ENCODE results near the gene ADCY9.
"Not testable (repeated sequence)": the region's sequence is repeated elsewhere in the genome, so short reads cannot be mapped to it uniquely, and the experiment has no call there.

Gene ADCY9

GRCh38 chr16:3983081-3983520, 133.1 kb downstream of the ADCY9 start:
- in situ Hi-C loops (cut with HindIII; ENCODE audit: low sequenced_read_pairs): no loop called here

- in situ Hi-C loops (cut with HindIII; ENCODE audit: low sequenced_read_pairs): no loop called here
Measured at GRCh38 chr16:3982216-3982615, 134.0 kb downstream of the ADCY9 start.

GRCh38 chr16:3980253-3981111, 135.8 kb downstream of the ADCY9 start:
- in situ Hi-C loops (cut with HindIII; ENCODE audit: low sequenced_read_pairs): no loop called here

- in situ Hi-C loops (cut with HindIII; ENCODE audit: low sequenced_read_pairs): no loop called here
Measured at GRCh38 chr16:3979518-3979917, 136.7 kb downstream of the ADCY9 start.

- in situ Hi-C loops (cut with HindIII; ENCODE audit: low sequenced_read_pairs): no loop called here
Measured at GRCh38 chr16:3979070-3979469, 137.2 kb downstream of the ADCY9 start.

- in situ Hi-C loops (cut with HindIII; ENCODE audit: low sequenced_read_pairs): no loop called here
Measured at GRCh38 chr16:3977376-3977775, 138.9 kb downstream of the ADCY9 start.

GRCh38 chr16:3974751-3975150, 141.5 kb downstream of the ADCY9 start:
- in situ Hi-C loops (cut with HindIII; ENCODE audit: low sequenced_read_pairs): no loop called here

- in situ Hi-C loops (cut with HindIII; ENCODE audit: low sequenced_read_pairs): no loop called here
Measured at GRCh38 chr16:3971706-3972105, 144.5 kb downstream of the ADCY9 start.

GRCh38 chr16:3971261-3971660, 145.0 kb downstream of the ADCY9 start:
- in situ Hi-C loops (cut with HindIII; ENCODE audit: low sequenced_read_pairs): no loop called here

GRCh38 chr16:3968551-3968950, 147.7 kb downstream of the ADCY9 start:
- in situ Hi-C loops (cut with HindIII; ENCODE audit: low sequenced_read_pairs): no loop called here

GRCh38 chr16:3966681-3967080, 149.6 kb downstream of the ADCY9 start:
- in situ Hi-C loops (cut with HindIII; ENCODE audit: low sequenced_read_pairs): no loop called here

- in situ Hi-C loops (cut with HindIII; ENCODE audit: low sequenced_read_pairs): no loop called here
Measured at GRCh38 chr16:3965781-3966582, 150.3 kb downstream of the ADCY9 start.

- in situ Hi-C loops (cut with HindIII; ENCODE audit: low sequenced_read_pairs): no loop called here
Measured at GRCh38 chr16:3965306-3965705, 150.9 kb downstream of the ADCY9 start.

- in situ Hi-C loops (cut with HindIII; ENCODE audit: low sequenced_read_pairs): no loop called here
Measured at GRCh38 chr16:3964686-3965290, 151.5 kb downstream of the ADCY9 start.

- in situ Hi-C loops (cut with HindIII; ENCODE audit: low sequenced_read_pairs): no loop called here
Measured at GRCh38 chr16:3963886-3964685, 152.2 kb downstream of the ADCY9 start.

- in situ Hi-C loops (cut with HindIII; ENCODE audit: low sequenced_read_pairs): no loop called here
Measured at GRCh38 chr16:3963203-3963602, 153.0 kb downstream of the ADCY9 start.

- in situ Hi-C loops (cut with HindIII; ENCODE audit: low sequenced_read_pairs): no loop called here
Measured at GRCh38 chr16:3961449-3961849, 154.8 kb downstream of the ADCY9 start.

GRCh38 chr16:3959926-3960590, 156.2 kb downstream of the ADCY9 start:
- in situ Hi-C loops (cut with HindIII; ENCODE audit: low sequenced_read_pairs): not testable (repeated sequence)

GRCh38 chr16:3959148-3959547, 157.1 kb downstream of the ADCY9 start:
- in situ Hi-C loops (cut with HindIII; ENCODE audit: low sequenced_read_pairs): no loop called here

- in situ Hi-C loops (cut with HindIII; ENCODE audit: low sequenced_read_pairs): no loop called here
Measured at GRCh38 chr16:3957344-3957980, 158.8 kb downstream of the ADCY9 start.
